BE2C (cell line): ENCODE results near the gene PIF1.
A peak's percentile ranks its signal among the peaks of the same experiment; 100 is the strongest.

Source experiments
- DNase-seq: peaks from one replicate; pipeline ENCODE4 v3.0.0-alpha.2; 2020
- H3K27me3 ChIP-seq: fragments of 250-450 bp; sonication (Bioruptor Pico); 2 replicates; pipeline ENCODE4 v1.5.1; 2020; ENCODE audit warnings: mild to moderate bottlenecking
- H3K36me3 ChIP-seq: fragments of 250-450 bp; sonication (Bioruptor Pico); 2 replicates; pipeline ENCODE4 v1.5.1; 2020; ENCODE audit warnings: mild to moderate bottlenecking
- H3K4me1 ChIP-seq: fragments of 250-450 bp; sonication (Bioruptor Pico); 2 replicates; pipeline ENCODE4 v1.5.1; 2020
- H3K4me3 ChIP-seq: 2 replicates; pipeline ENCODE4 v1.5.1; 2011; ENCODE audit warnings: low read depth, low read length
- H3K9me3 ChIP-seq: fragments of 250-450 bp; sonication (Bioruptor Pico); 2 replicates; pipeline ENCODE4 v1.5.1; 2020
- CTCF ChIP-seq: IDR thresholded peaks from 2 replicates; pipeline ENCODE4 v1.5.1; 2012; ENCODE audit warnings: mild to moderate bottlenecking, low read depth, low read length

The PIF1 gene

GRCh38 chr15:64773606-64774005 is 51.8 kb downstream of the PIF1 start:
- no peak for TF ChIP-seq CTCF
- Histone ChIP-seq H3K9me3 (no peaks in the 10 kb centered on the region; the same call in 1 of the 2 replicates), H3K27me3 (peaks cover 5% of the 10 kb centered on the region; the same call in 1 of the 2 replicates), H3K4me3 (no peak overlapping the region), H3K4me1 (no peaks in the 10 kb centered on the region), H3K36me3 (no peaks in the 10 kb centered on the region)
- no peak for DNase-seq

- Histone ChIP-seq H3K9me3 (no peaks in the 10 kb centered on the region; the same call in 1 of the 2 replicates), H3K4me1 (no peaks in the 10 kb centered on the region), H3K4me3 (no peak overlapping the region), H3K36me3 (no peaks in the 10 kb centered on the region), H3K27me3 (peaks cover 5% of the 10 kb centered on the region; the same call in 1 of the 2 replicates)
- no peak for TF ChIP-seq CTCF
- DNase-seq, result no peak
Measured at GRCh38 chr15:64772964-64773363, 52.5 kb downstream of the PIF1 start.

GRCh38 chr15:64772488-64772887 is 53.0 kb downstream of the PIF1 start:
- H3K27me3 ChIP-seq, result peaks cover 5% of the 10 kb centered on the region; the same call in 1 of the 2 replicates
- no peak for DNase-seq
- no peak overlapping the region for H3K4me3 ChIP-seq
- H3K9me3 ChIP-seq, result no peaks in the 10 kb centered on the region; the same call in 1 of the 2 replicates
- no peak for TF ChIP-seq CTCF
- H3K36me3 ChIP-seq, result no peaks in the 10 kb centered on the region
- H3K4me1 ChIP-seq, result no peaks in the 10 kb centered on the region

GRCh38 chr15:64770626-64771025 is 54.8 kb downstream of the PIF1 start:
- H3K4me3 ChIP-seq, result no peak overlapping the region
- no peaks in the 10 kb centered on the region for H3K4me1 ChIP-seq
- TF ChIP-seq CTCF, result no peak
- H3K9me3 ChIP-seq, result no peaks in the 10 kb centered on the region; the same call in 1 of the 2 replicates
- H3K36me3 ChIP-seq, result no peaks in the 10 kb centered on the region
- no peak for DNase-seq
- peaks cover 5% of the 10 kb centered on the region; the same call in 1 of the 2 replicates for H3K27me3 ChIP-seq

GRCh38 chr15:64767203-64767602 is 58.2 kb downstream of the PIF1 start:
- Histone ChIP-seq H3K4me3 (no peak overlapping the region), H3K9me3 (no peaks in the 10 kb centered on the region), H3K36me3 (no peaks in the 10 kb centered on the region), H3K4me1 (no peaks in the 10 kb centered on the region), H3K27me3 (no peaks in the 10 kb centered on the region)
- peak; percentile 27 for TF ChIP-seq CTCF
- DNase-seq, result no peak

GRCh38 chr15:64766058-64766457 is 59.4 kb downstream of the PIF1 start:
- H3K36me3 ChIP-seq, result no peaks in the 10 kb centered on the region
- H3K9me3 ChIP-seq, result no peaks in the 10 kb centered on the region
- DNase-seq, result no peak
- no peak for TF ChIP-seq CTCF
- no peaks in the 10 kb centered on the region for H3K27me3 ChIP-seq
- no peak overlapping the region for H3K4me3 ChIP-seq
- no peaks in the 10 kb centered on the region for H3K4me1 ChIP-seq
